Measurements from ENCODE around the gene NDST3.

NDST3 gene

GRCh38 chr4:118034053-118034785 is at the start of gene NDST3:
NDST3 (plus strand) TSS chr4:118034486; CDS start chr4:118053911, 19,425 bp downstream.
- DNase-seq, result peak; percentile 93

GRCh38 chr4:117986321-117986720 is 48.0 kb upstream of the NDST3 start:
- DNase-seq, result peak; percentile 14

- DNase-seq, result peak; percentile 61
Observed at GRCh38 chr4:117987464-117987863, 46.8 kb upstream of the NDST3 start.

- no peak for DNase-seq
Observed at GRCh38 chr4:117996891-117997290, 37.4 kb upstream of the NDST3 start.

GRCh38 chr4:118004088-118004487 is 30.2 kb upstream of the NDST3 start:
- no peak for DNase-seq

- no peak for DNase-seq
Observed at GRCh38 chr4:118005883-118006282, 28.4 kb upstream of the NDST3 start.

GRCh38 chr4:118012142-118012541 is 22.1 kb upstream of the NDST3 start:
- no peak for DNase-seq

- no peak for DNase-seq
Observed at GRCh38 chr4:118014831-118015230, 19.5 kb upstream of the NDST3 start.

GRCh38 chr4:118018381-118019145 is 15.7 kb upstream of the NDST3 start:
- DNase-seq, result no peak

GRCh38 chr4:118026806-118027205 is 7.5 kb upstream of the NDST3 start:
- DNase-seq, result no peak

- no peak for DNase-seq
Observed at GRCh38 chr4:118029224-118029623, 5.1 kb upstream of the NDST3 start.

- DNase-seq, result peak; percentile 3
Observed at GRCh38 chr4:118032691-118033090, 1.6 kb upstream of the NDST3 start.

GRCh38 chr4:118033148-118034052 is 886 bp upstream of the NDST3 start:
- DNase-seq, result peak; percentile 75

GRCh38 chr4:118035309-118035708 is 1.0 kb downstream of the NDST3 start:
- DNase-seq, result no peak

GRCh38 chr4:118036336-118036735 is 2.0 kb downstream of the NDST3 start:
- DNase-seq, result no peak

- no peak for DNase-seq
Observed at GRCh38 chr4:118037955-118038354, 3.7 kb downstream of the NDST3 start.

GRCh38 chr4:118046323-118046722 is 12.0 kb downstream of the NDST3 start:
- no peak for DNase-seq

- no peak for DNase-seq
Observed at GRCh38 chr4:118047043-118047442, 12.8 kb downstream of the NDST3 start.

- DNase-seq, result no peak
Observed at GRCh38 chr4:118058955-118059354, 24.7 kb downstream of the NDST3 start.

GRCh38 chr4:118059397-118059796 is 25.1 kb downstream of the NDST3 start:
- no peak for DNase-seq

- DNase-seq, result peak; percentile 72
Observed at GRCh38 chr4:118076958-118077766, 42.9 kb downstream of the NDST3 start.

- DNase-seq, result no peak
Observed at GRCh38 chr4:118077767-118078105, 43.5 kb downstream of the NDST3 start.

All from hematopoietic multipotent progenitor cell treated with erythropoietin and hydrocortisone succinate and interleukin-3 and kit ligand, for 6 days (in vitro differentiated cells).